ENCODE results near the gene LPA. TPM values are rescaled to one million over a fixed set of nuclear protein-coding genes. Genes with fewer than 3 reads are reported as not detected.
A peak's percentile ranks its signal among the peaks of the same experiment; 100 is the strongest.

The LPA gene
- total RNA-seq, 1 donor from 2014 or later = 3.2 TPM

DNA sequence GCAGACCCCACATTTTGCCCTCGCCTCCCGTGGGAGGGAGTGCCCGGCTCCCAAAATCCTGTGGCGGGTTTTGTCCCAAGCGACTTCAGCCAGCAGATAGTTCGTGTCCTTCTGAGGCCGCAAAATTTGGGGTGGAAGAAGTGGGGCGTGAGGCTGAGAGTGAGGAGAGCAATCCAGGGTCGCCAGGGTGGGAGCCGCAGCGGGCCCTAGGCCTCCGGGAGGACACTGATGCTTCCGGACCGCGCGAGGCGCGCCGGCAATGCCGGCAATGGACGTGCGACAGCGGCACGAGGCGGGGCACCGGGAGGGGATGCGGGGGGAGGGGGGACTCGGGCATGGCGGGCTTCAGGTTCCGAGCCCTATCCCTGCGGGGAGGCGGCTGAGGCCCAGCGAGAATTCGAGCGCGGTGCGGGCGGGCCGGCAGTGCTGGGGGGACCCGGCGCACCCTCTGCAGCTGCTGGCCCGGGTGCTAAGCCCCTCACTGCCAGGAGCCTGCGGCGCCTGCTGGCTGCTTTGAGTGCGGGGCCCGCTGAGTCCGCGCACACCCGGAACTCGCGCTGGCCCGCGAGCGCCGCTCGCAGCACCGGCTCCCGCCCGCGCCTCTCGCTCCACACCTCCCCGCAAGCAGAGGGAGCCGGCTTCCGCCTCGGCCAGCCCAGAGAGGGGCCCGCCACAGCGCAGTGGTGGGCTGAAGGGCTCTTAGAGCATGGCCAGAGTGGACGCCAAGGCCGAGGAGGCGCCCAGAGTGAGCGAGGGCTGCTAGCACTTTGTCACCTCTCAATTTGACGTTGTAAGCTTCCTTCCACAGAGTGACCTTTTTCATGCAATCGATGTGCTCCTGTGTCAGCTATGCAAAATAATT is 143.8 kb downstream of the LPA start:
- Mint-ChIP-seq H3K9me3 (ENCODE audit: low read depth) (peaks cover 9% of the 10 kb centered on the region), H3K4me1 (ENCODE audit: low read depth) (peaks cover 6% of the 10 kb centered on the region), H3K4me3 (ENCODE audit: low read depth) (peak overlapping the region; percentile 92), H3K27ac (peak overlapping the region; percentile 97), H3K27me3 (no peaks in the 10 kb centered on the region), H3K36me3 (ENCODE audit: insufficient read depth) (no peaks in the 10 kb centered on the region)
- peak; percentile 83 for DNase-seq (ENCODE audit: low spot score, unreplicated experiment)
- TF ChIP-seq, protein P1, sequence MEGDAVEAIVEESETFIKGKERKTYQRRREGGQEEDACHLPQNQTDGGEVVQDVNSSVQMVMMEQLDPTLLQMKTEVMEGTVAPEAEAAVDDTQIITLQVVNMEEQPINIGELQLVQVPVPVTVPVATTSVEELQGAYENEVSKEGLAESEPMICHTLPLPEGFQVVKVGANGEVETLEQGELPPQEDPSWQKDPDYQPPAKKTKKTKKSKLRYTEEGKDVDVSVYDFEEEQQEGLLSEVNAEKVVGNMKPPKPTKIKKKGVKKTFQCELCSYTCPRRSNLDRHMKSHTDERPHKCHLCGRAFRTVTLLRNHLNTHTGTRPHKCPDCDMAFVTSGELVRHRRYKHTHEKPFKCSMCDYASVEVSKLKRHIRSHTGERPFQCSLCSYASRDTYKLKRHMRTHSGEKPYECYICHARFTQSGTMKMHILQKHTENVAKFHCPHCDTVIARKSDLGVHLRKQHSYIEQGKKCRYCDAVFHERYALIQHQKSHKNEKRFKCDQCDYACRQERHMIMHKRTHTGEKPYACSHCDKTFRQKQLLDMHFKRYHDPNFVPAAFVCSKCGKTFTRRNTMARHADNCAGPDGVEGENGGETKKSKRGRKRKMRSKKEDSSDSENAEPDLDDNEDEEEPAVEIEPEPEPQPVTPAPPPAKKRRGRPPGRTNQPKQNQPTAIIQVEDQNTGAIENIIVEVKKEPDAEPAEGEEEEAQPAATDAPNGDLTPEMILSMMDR (IDR thresholded peaks at IDR 0.05; ENCODE audit: unreplicated experiment) = no peak

DNA sequence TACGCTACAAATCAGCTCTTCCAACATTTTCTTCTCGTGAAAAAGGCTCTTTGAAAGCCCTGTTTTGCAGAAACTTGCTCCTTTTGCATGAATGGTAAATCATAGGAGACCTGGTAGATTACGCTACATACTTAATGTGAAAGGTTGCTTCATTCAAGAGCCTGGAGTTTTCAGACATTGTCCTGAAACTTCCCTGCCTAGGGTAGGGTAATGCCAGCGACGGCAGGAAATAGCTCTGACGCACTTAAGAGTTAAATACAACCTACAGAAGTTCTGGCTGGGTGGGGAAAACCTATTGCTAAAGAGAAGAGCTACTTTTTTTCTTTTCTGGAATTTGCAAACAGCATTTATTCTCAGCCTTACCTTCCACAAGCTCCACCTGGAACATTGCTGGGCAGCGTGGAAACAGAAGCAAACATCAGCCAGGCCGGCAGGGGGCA is 144.5 kb downstream of the LPA start:
- H3K4me3 Mint-ChIP-seq (ENCODE audit: low read depth) = peak overlapping the region; percentile 92
- H3K36me3 Mint-ChIP-seq (ENCODE audit: insufficient read depth) = no peaks in the 10 kb centered on the region
- H3K9me3 Mint-ChIP-seq (ENCODE audit: low read depth) = peaks cover 16% of the 10 kb centered on the region
- TF ChIP-seq, protein P1 (IDR thresholded peaks at IDR 0.05; ENCODE audit: unreplicated experiment) = peak; percentile 97
- H3K4me1 Mint-ChIP-seq (ENCODE audit: low read depth) = peaks cover 6% of the 10 kb centered on the region
- H3K27ac Mint-ChIP-seq = peak overlapping the region; percentile 97
- DNase-seq (ENCODE audit: low spot score, unreplicated experiment) = no peak
- no peaks in the 10 kb centered on the region for H3K27me3 Mint-ChIP-seq

- peak overlapping the region; percentile 40 for H3K4me3 Mint-ChIP-seq (ENCODE audit: low read depth)
- TF ChIP-seq, protein P1 (IDR thresholded peaks at IDR 0.05; ENCODE audit: unreplicated experiment) = no peak
Measured at GRCh38 chr6:160519133-160519532, 144.9 kb downstream of the LPA start.

GRCh38 chr6:160513836-160514235 is 150.2 kb downstream of the LPA start:
- no peak for DNase-seq (ENCODE audit: low spot score, unreplicated experiment)
- Mint-ChIP-seq H3K36me3 (ENCODE audit: insufficient read depth) (no peaks in the 10 kb centered on the region), H3K27ac (no peak overlapping the region), H3K4me1 (ENCODE audit: low read depth) (peaks cover 3% of the 10 kb centered on the region), H3K9me3 (ENCODE audit: low read depth) (peaks cover 19% of the 10 kb centered on the region), H3K27me3 (no peaks in the 10 kb centered on the region), H3K4me3 (ENCODE audit: low read depth) (no peak overlapping the region)
- TF ChIP-seq, protein P1 (IDR thresholded peaks at IDR 0.05; ENCODE audit: unreplicated experiment) = no peak

More at GRCh38 chr6:160519133-160519532, 144.9 kb downstream of the LPA start:
- peaks cover 19% of the 10 kb centered on the region for H3K9me3 Mint-ChIP-seq (ENCODE audit: low read depth)
- peaks cover 6% of the 10 kb centered on the region for H3K4me1 Mint-ChIP-seq (ENCODE audit: low read depth)
- no peaks in the 10 kb centered on the region for H3K36me3 Mint-ChIP-seq (ENCODE audit: insufficient read depth)
- DNase-seq (ENCODE audit: low spot score, unreplicated experiment) = no peak
- no peak overlapping the region for H3K27ac Mint-ChIP-seq
- no peaks in the 10 kb centered on the region for H3K27me3 Mint-ChIP-seq

- Mint-ChIP-seq H3K4me1 (ENCODE audit: low read depth) (peaks cover 5% of the 10 kb centered on the region), H3K36me3 (ENCODE audit: insufficient read depth) (no peaks in the 10 kb centered on the region), H3K4me3 (ENCODE audit: low read depth) (no peak overlapping the region), H3K9me3 (ENCODE audit: low read depth) (peaks cover 14% of the 10 kb centered on the region), H3K27me3 (no peaks in the 10 kb centered on the region), H3K27ac (no peak overlapping the region)
- TF ChIP-seq, protein P1 (IDR thresholded peaks at IDR 0.05; ENCODE audit: unreplicated experiment) = no peak
- no peak for DNase-seq (ENCODE audit: low spot score, unreplicated experiment)
Measured at GRCh38 chr6:160510976-160511617, 153.0 kb downstream of the LPA start.

Measured in progenitor cell of endocrine pancreas (in vitro differentiated cells).